ENCODE measurements around the gene NAA40. TPM values are rescaled to one million over a fixed set of nuclear protein-coding genes. Genes with fewer than 3 reads are reported as not detected.

Gene NAA40
- total RNA-seq, 4 donors from 2014 or later: 46.2 to 80.0 (median 57.1) TPM

DNA sequence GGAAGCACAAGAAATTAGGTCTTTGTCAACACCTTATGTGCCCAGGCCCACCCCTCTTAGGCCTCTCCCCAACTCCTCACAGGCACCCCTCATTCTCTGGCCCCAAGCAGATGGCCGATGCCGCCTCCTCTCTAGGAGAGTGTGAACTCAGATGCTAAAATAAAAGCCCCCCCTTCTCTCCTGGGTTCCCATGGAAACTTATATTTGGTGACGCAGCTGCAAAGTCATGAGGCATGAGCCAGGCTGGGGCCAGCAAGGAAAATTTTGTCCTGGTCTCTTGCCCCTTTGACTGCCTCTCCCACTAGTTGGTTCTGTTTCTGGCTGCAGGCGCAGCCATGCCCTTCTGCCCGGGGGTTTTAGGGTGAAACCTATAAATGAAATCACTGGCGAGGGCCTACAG lies 33.6 kb upstream of the NAA40 start:
- DNase-seq: no peak
- no peak overlapping the region for H3K4me3 ChIP-seq
- no peak overlapping the region for H3K27ac ChIP-seq
- H3K9me3 ChIP-seq: no peaks in the 10 kb centered on the region
- no peaks in the 10 kb centered on the region for H3K4me1 ChIP-seq
- H3K27me3 ChIP-seq: no peaks in the 10 kb centered on the region
- TF ChIP-seq, protein P1, sequence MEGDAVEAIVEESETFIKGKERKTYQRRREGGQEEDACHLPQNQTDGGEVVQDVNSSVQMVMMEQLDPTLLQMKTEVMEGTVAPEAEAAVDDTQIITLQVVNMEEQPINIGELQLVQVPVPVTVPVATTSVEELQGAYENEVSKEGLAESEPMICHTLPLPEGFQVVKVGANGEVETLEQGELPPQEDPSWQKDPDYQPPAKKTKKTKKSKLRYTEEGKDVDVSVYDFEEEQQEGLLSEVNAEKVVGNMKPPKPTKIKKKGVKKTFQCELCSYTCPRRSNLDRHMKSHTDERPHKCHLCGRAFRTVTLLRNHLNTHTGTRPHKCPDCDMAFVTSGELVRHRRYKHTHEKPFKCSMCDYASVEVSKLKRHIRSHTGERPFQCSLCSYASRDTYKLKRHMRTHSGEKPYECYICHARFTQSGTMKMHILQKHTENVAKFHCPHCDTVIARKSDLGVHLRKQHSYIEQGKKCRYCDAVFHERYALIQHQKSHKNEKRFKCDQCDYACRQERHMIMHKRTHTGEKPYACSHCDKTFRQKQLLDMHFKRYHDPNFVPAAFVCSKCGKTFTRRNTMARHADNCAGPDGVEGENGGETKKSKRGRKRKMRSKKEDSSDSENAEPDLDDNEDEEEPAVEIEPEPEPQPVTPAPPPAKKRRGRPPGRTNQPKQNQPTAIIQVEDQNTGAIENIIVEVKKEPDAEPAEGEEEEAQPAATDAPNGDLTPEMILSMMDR (IDR thresholded peaks at IDR 0.05): no peak
- no peak for TF ChIP-seq POLR2A (IDR thresholded peaks at IDR 0.05)
- H3K36me3 ChIP-seq: peaks cover 0 to 97% (median 2%) of the 10 kb centered on the region in 3 donors

GRCh38 chr11:63906087-63906486 lies 32.7 kb upstream of the NAA40 start:
- Histone ChIP-seq H3K36me3 (peaks cover 0 to 91% (median 2%) of the 10 kb centered on the region in 3 donors), H3K9me3 (no peaks in the 10 kb centered on the region), H3K27ac (no peak overlapping the region), H3K4me3 (no peak overlapping the region), H3K27me3 (no peaks in the 10 kb centered on the region), H3K4me1 (no peaks in the 10 kb centered on the region)
- TF ChIP-seq POLR2A (IDR thresholded peaks at IDR 0.05): no peak
- TF ChIP-seq, protein P1 (IDR thresholded peaks at IDR 0.05): no peak
- no peak for DNase-seq

- Histone ChIP-seq H3K4me3 (no peak overlapping the region), H3K9me3 (no peaks in the 10 kb centered on the region), H3K27ac (no peak overlapping the region), H3K4me1 (no peaks in the 10 kb centered on the region), H3K27me3 (no peaks in the 10 kb centered on the region), H3K36me3 (peaks cover 0 to 89% (median 2%) of the 10 kb centered on the region in 3 donors)
- DNase-seq: peak in 2 of 3 donors; percentile 38 to 68
- TF ChIP-seq, protein P1 (IDR thresholded peaks at IDR 0.05): peak in 4 of 6 experiments; percentile 11 to 42 (median 16)
- TF ChIP-seq POLR2A (IDR thresholded peaks at IDR 0.05): no peak
These were observed 32.2 kb upstream of the NAA40 start for GRCh38 chr11:63906585-63906984.

DNA sequence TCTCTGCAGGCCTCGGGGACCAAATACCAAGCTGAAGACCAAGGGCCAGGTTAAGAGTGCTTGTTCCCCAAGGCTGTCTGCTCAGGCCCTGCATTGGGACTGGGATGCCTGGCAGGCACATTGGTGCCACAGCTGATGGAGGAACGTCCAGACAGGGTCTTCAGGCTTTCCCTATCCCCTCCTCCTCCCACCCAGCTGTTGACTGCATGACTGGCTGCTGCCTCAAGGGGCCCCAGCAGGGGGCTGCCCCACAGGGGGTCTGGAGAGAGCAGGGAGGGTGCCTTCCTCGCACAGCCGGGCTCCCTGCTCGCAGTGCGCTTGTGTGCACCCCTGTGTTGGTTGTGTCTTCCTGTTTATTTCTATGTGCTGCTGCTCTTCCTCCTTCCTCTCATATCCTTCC lies 31.7 kb upstream of the NAA40 start:
- Histone ChIP-seq H3K27ac (no peak overlapping the region), H3K4me3 (no peak overlapping the region), H3K4me1 (no peaks in the 10 kb centered on the region), H3K9me3 (no peaks in the 10 kb centered on the region), H3K36me3 (peaks cover 0 to 84% (median 2%) of the 10 kb centered on the region in 3 donors), H3K27me3 (no peaks in the 10 kb centered on the region)
- no peak for DNase-seq
- TF ChIP-seq, protein P1 (IDR thresholded peaks at IDR 0.05): no peak
- TF ChIP-seq POLR2A (IDR thresholded peaks at IDR 0.05): no peak

DNA sequence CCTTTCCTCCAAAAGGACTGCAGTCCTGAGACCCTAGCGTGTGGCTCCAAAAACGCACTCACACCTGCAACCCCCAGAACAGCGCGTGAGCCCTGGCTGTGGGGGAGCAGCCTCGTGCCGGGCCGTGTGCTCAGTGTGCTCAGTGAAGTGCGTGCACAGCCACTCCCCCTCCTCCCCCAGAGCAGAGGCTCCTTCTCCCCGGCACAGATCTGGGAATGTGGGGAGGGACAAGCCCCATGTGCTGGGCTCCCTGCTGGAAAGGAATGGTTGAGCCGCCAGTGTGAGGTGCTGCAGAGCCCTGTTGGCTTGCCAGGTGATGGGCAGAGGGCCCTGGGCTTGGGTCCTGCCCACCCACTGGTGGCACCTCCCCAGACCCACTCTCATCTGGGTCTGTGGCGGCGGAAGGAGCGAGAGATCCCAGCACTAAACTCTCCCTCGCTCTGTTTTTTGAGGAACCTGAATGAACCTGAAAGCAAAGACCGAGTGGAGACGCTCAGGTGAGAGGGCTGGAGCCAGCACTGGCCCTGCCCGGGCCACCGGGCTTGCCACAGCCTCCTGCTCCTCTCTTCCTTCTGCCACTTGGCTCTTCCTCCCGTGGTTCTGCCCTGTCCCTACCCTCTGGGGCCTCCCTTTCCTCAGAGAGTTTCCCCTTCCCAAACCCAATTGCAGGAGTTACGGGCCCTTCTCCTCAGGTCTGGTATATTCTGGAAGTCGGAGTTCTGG lies 30.8 kb upstream of the NAA40 start:
- DNase-seq: no peak
- no peaks in the 10 kb centered on the region for H3K27me3 ChIP-seq
- TF ChIP-seq POLR2A (IDR thresholded peaks at IDR 0.05): no peak
- TF ChIP-seq, protein P1 (IDR thresholded peaks at IDR 0.05): no peak
- H3K9me3 ChIP-seq: no peaks in the 10 kb centered on the region
- no peak overlapping the region for H3K27ac ChIP-seq
- H3K36me3 ChIP-seq: peaks cover 0 to 75% (median 2%) of the 10 kb centered on the region in 3 donors
- no peaks in the 10 kb centered on the region for H3K4me1 ChIP-seq
- H3K4me3 ChIP-seq: no peak overlapping the region

Measured in Peyer's patch (tissue), 4 donors.